Keratinocyte (primary cell): ENCODE results near the gene NALCN. TPM values are rescaled to one million over a fixed set of nuclear protein-coding genes. Genes with fewer than 3 reads are reported as not detected.

Experiments
- DNase-seq: peaks from one replicate; pipeline ENCODE4 v3.0.0-alpha.2; 2011; ENCODE audit warnings: low read depth, missing footprints, low spot score
- FAIRE-seq: peaks from 2 replicates; lab custom pipeline; 2011; peaks lifted over from hg19 to GRCh38; lab: Jason Lieb, UNC
- H2AFZ ChIP-seq: 2 replicates; pipeline ENCODE4 v1.6.0; 2012; ENCODE audit warnings: low read length, control low read depth, inconsistent platforms; ENCODE audit not compliant: control insufficient read depth
- H3K27ac ChIP-seq: 2 replicates; pipeline ENCODE4 v1.5.1; 2011; ENCODE audit warnings: low read length; ENCODE audit not compliant: control insufficient read depth, insufficient read depth
- H3K27me3 ChIP-seq: 3 replicates; pipeline ENCODE4 v1.6.0; 2011; ENCODE audit warnings: low read length; ENCODE audit not compliant: control insufficient read depth, insufficient read depth; ENCODE audit errors: extremely low read depth
- H3K36me3 ChIP-seq, 2 experiments: 2 replicates in 1 of 2; 3 replicates in 1 of 2; pipeline ENCODE4 v1.5.1; 2011; ENCODE audit warnings: low read length in 2 of 2, mild to moderate bottlenecking in 1 of 2; ENCODE audit not compliant: control insufficient read depth in 2 of 2, insufficient read depth in 2 of 2; ENCODE audit errors: extremely low read depth in 1 of 2
- H3K4me1 ChIP-seq: 3 replicates; pipeline ENCODE4 v1.5.1; 2011; ENCODE audit warnings: low read length; ENCODE audit not compliant: control insufficient read depth, insufficient read depth; ENCODE audit errors: extremely low read depth
- H3K4me2 ChIP-seq: 3 replicates; pipeline ENCODE4 v1.6.0; 2011; ENCODE audit warnings: low read depth, low read length; ENCODE audit not compliant: control insufficient read depth, insufficient read depth; ENCODE audit errors: extremely low read depth
- H3K4me3 ChIP-seq, 3 experiments: fragments of 200-600 bp in 1 of 3; sonication (generic) in 1 of 3; 2 replicates in 2 of 3; 3 replicates in 1 of 3; pipeline ENCODE4 v1.5.1; 2011 to 2016; ENCODE audit warnings: low read length in 3 of 3, mild to moderate bottlenecking in 3 of 3, control low read depth in 2 of 3, inconsistent platforms in 1 of 3, low read depth in 1 of 3, mixed read lengths in 1 of 3, mixed run types in 1 of 3, moderate library complexity in 1 of 3; ENCODE audit not compliant: control insufficient read depth in 2 of 3, insufficient read depth in 2 of 3; ENCODE audit errors: extremely low read depth in 1 of 3
- H3K79me2 ChIP-seq: 2 replicates; pipeline ENCODE4 v1.6.0; 2012; ENCODE audit warnings: low read length; ENCODE audit not compliant: control insufficient read depth, insufficient read depth
- H3K9ac ChIP-seq: 3 replicates; pipeline ENCODE4 v1.6.0; 2011; ENCODE audit warnings: low read length; ENCODE audit not compliant: control insufficient read depth, insufficient read depth; ENCODE audit errors: extremely low read depth
- H3K9me1 ChIP-seq: 3 replicates; pipeline ENCODE4 v1.6.0; 2011; ENCODE audit warnings: low read length; ENCODE audit not compliant: control insufficient read depth, insufficient read depth; ENCODE audit errors: extremely low read depth
- H3K9me3 ChIP-seq: 2 replicates; pipeline ENCODE4 v1.5.1; 2012; ENCODE audit warnings: low read depth, low read length; ENCODE audit not compliant: control insufficient read depth
- H4K20me1 ChIP-seq: 3 replicates; pipeline ENCODE4 v1.6.0; 2011; ENCODE audit warnings: low read length; ENCODE audit not compliant: control insufficient read depth, insufficient read depth; ENCODE audit errors: extremely low read depth
- CTCF ChIP-seq, 3 experiments: IDR thresholded peaks in 1 of 3; conservative IDR thresholded peaks in 1 of 3; optimal IDR thresholded peaks in 1 of 3; 2 replicates in 2 of 3; 3 replicates in 1 of 3; pipeline versions ENCODE3 to v1.5.1; 2011; ENCODE audit warnings: low read length in 3 of 3, mild to moderate bottlenecking in 3 of 3, moderate library complexity in 2 of 3, control low read depth in 1 of 3, inconsistent platforms in 1 of 3; ENCODE audit not compliant: insufficient read depth in 2 of 3; ENCODE audit errors: extremely low read depth in 1 of 3
- EZH2 ChIP-seq: IDR thresholded peaks from one replicate; pipeline ENCODE4 v1.6.1; 2012; ENCODE audit warnings: inconsistent platforms, mild to moderate bottlenecking, low read length, moderate library complexity
- dilution Hi-C: fragments of 300-500 bp; cut with MboI; formaldehyde crosslinking; loops from one replicate; pipeline ENCODE4 v1.7.0; 2020; ENCODE audit warnings: low sequenced_read_pairs; ENCODE audit not compliant: extremely low pct_ligation_motif_present
- polyA plus RNA-seq, 5 experiments: library from polyadenylated mRNA; depleted of rRNA in 3 of 5; stranded (reverse) in 3 of 5; stranded (forward) in 1 of 5; unstranded in 1 of 5; fragments of >200 nt; gene quantifications; 1 replicate in 1 of 5; 2 replicates in 3 of 5; 3 replicates in 1 of 5; pipeline versions ENCODE4 v1.2.1 to v1.2.3, GENCODE V29; 2011 to 2012; ENCODE audit warnings: missing spikeins in 2 of 5, low read depth in 1 of 5, low replicate concordance in 1 of 5

NALCN gene
- polyA plus RNA-seq, 1 donor (not counting 4 experiments of a cell fraction or from before 2014, with no cell fraction given) = 0.16 TPM

- no peak overlapping the region for H3K4me3 ChIP-seq
- H3K9ac ChIP-seq = no peak overlapping the region
- no peak overlapping the region for H2AFZ ChIP-seq
Measured at GRCh38 chr13:101291646-101292515, 124.4 kb downstream of the NALCN start.

GRCh38 chr13:101291206-101291605 is 125.1 kb downstream of the NALCN start:
- Histone ChIP-seq H3K9me1 (no peaks in the 10 kb centered on the region), H3K9me3 (no peaks in the 10 kb centered on the region), H3K36me3 (no peaks in the 10 kb centered on the region), H3K4me2 (no peak overlapping the region), H3K27me3 (no peaks in the 10 kb centered on the region), H3K9ac (no peak overlapping the region), H4K20me1 (no peaks in the 10 kb centered on the region), H3K4me3 (no peak overlapping the region), H2AFZ (no peak overlapping the region), H3K79me2 (no peaks in the 10 kb centered on the region), H3K27ac (no peak overlapping the region), H3K4me1 (no peaks in the 10 kb centered on the region)
- FAIRE-seq = no peak
- DNase-seq = no peak
- TF ChIP-seq CTCF (optimal IDR thresholded peaks at IDR 0.05 in 1 of 3, IDR thresholded peaks at IDR 0.05 in 1 of 3, conservative IDR thresholded peaks at IDR 0.05 in 1 of 3; ENCODE audit: extremely low read depth in 1 of 3, insufficient read depth in 2 of 3, low read length in 3 of 3) (no peak), EZH2 (no peak)
- dilution Hi-C loops = no loop called here

More at GRCh38 chr13:101291646-101292515, 124.4 kb downstream of the NALCN start:
- Histone ChIP-seq H3K4me2 (no peak overlapping the region), H3K9me1 (no peaks in the 10 kb centered on the region), H3K9me3 (no peaks in the 10 kb centered on the region), H4K20me1 (no peaks in the 10 kb centered on the region), H3K4me1 (no peaks in the 10 kb centered on the region), H3K36me3 (no peaks in the 10 kb centered on the region), H3K79me2 (no peaks in the 10 kb centered on the region), H3K27ac (no peak overlapping the region), H3K27me3 (no peaks in the 10 kb centered on the region)
- FAIRE-seq = no peak
- DNase-seq = no peak
- dilution Hi-C loops = no loop called here
- TF ChIP-seq EZH2 (no peak), CTCF (optimal IDR thresholded peaks at IDR 0.05 in 1 of 3, IDR thresholded peaks at IDR 0.05 in 1 of 3, conservative IDR thresholded peaks at IDR 0.05 in 1 of 3; ENCODE audit: extremely low read depth in 1 of 3, insufficient read depth in 2 of 3, low read length in 3 of 3) (no peak)
